Stimulated activated CD4-positive, alpha-beta T cell treated with anti-CD3 and anti-CD28 coated beads, TNF-alpha, amount 100 ng/mL, for 4 hours (primary cell): ENCODE measurements around the gene PRKD1.

Source experiments
- DNase-seq, 3 experiments: peaks; one replicate each; pipeline ENCODE4 v3.0.0-alpha.2; 2020; ENCODE audit warnings: low read depth in 3 of 3

Gene PRKD1

DNA sequence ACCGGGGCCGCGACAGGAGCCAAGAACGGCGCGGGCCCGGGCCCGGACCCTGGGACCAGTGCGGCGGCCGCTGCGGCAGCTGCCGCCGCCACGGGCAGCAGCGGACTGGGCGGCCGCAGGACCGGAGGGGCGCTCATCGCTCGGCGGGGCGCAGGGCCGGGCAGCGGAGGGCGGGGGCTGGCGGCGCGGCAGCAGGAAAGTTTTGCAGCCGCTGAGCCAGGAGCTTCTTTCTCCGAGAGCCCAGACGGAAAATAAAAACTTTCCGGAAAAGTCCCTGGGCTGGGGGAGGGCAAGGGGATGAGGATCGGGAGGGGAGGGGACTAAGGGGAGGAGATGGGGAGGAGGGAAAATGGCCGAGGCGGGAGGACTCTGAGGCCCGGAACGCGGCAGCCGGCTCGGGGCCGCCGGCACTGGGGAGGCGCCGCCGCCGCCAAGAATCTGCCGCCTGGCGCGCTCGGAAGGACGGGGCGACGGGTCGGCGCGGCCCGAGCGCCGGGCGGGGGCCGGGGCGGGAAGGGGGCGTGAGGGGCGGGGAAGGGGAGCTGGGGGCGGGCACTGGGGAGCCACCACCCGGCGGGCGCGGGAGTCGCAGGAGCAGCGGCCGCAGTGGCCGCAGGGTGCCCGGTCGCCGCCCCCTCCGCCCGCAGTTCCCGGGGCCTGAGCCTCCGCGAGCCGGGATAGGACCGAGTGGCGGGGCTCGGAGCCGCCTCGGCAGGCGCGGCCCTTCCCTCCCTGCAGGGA, at the start of gene PRKD1:
Gene PRKD1, minus strand, starts transcription at position 472 of the 741 bp plus-strand sequence.
- DNase-seq, result no peak

DNA sequence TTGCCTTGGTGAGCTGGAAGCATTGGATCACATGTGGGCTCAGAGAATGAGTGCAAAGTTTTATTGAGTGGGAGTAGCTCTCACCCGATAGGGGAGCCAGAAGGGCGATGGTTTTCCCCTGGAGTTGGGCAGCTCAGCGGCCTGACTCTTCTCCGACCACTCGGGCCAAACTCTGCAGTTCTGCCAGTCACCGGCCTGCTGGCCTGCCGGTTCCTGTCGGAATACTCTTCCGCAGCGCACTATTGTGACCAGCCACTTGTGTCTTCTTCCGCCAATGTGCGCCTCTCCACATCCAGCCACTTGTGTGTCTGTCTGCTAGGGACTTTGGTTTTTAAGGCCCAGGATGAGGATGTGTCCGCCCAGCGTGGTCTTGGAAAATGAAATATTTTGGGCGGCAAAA, 43.5 kb upstream of the PRKD1 start:
- DNase-seq, result no peak

GRCh38 chr14:29955087-29955486, 27.4 kb upstream of the PRKD1 start:
- no peak for DNase-seq

DNA sequence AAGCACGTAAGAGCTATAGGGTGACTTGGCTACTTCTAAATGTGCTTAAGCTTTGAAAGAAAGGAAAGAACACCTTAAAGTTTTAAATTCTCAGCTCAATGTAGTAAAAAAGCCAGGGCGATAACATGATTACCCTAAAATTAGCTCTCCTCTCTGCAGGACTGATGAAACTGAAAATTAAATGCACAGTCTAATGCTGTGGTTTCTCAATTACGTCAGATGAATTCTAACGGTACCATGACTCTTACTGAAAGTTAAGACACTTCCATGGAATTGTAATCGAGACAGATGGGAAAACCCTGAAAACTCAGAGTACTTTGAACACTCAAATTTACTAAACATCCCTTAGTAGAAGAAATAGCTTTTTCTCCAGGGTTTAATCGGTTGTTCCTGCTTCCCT, 25.9 kb upstream of the PRKD1 start:
- no peak for DNase-seq

- no peak for DNase-seq
Observed at GRCh38 chr14:29944091-29944490, 16.4 kb upstream of the PRKD1 start.

- no peak for DNase-seq
Observed at GRCh38 chr14:29941401-29941800, 13.8 kb upstream of the PRKD1 start.

DNA sequence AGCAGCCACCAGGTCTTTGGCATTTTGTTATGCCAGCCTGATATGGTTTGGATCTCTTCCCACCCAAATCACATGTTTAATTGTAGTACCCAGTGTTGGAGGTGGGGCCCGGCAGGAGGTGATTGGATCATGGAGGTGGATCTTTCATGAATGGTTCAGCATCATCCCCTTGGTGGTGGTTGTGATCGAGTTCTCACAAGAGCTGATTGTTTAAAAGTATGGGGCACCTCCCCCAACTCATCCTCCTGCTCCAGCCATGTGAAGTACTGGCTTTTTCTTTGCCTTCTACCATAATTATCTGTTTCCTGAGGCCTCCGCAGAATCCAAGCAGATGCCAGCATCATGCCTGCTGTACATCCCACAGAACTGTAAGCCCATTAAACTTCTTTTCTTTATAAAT, 12.8 kb upstream of the PRKD1 start:
- no peak for DNase-seq

DNA sequence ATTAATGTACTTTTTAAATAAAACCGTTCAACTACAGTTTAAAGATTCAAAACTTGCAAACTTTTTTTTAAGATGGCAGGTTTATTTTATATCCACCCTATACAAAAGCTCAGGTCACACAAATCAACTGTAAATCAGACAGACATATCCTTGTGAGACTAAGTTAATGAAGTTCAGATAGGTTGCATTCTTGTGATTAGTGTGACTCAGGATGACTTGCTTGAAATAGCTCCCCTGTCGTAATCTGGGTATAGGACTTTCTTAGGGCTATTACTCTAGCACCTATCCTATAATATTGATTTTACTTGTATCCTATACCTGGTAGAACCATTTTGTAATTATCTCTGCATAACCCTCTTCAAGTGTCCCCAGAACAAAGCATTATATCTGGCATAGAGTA, 9.5 kb upstream of the PRKD1 start:
- no peak for DNase-seq

DNA sequence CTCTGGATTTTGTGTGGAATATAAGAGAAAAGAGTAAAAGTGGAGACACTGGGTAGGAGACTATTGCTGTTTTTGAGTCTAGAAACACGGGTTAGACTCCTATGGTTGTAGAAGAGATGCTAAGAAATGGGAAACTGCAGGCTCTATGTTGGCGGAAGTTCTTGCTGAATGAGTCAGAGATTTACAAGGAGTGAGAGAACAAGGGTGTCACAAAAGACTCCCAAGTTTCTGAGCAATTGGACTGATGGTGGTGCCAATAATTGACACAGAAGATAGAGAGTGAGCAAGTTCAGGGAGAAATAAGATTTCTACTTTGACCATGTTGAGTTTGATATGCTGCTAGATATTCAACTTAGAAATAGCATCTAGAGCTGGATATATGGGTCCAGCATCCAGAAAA, 2.6 kb upstream of the PRKD1 start:
- no peak for DNase-seq

- no peak for DNase-seq
Observed at GRCh38 chr14:29928117-29928640, 532 bp upstream of the PRKD1 start.

GRCh38 chr14:29926701-29927375, 809 bp downstream of the PRKD1 start:
- DNase-seq, result no peak

DNA sequence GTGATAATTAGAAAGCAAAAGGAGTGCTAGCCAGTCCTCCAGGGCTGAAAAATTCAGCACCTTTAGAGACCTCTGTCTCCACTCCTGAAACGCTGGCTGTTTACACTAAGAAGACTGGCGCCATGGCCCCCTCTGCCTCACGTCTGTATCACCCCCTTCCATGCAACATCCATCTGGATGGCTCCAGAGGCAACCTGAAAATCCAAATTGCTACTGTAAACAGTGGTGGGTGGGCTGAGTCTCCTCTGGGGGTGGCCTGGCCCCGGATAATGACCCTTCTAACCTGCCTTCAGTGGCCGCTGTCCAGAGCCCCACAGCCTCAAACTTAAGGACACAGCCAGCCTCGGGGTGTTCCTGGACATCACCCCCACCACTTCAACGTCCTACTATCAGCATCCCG, 1.4 kb downstream of the PRKD1 start:
- no peak for DNase-seq

DNA sequence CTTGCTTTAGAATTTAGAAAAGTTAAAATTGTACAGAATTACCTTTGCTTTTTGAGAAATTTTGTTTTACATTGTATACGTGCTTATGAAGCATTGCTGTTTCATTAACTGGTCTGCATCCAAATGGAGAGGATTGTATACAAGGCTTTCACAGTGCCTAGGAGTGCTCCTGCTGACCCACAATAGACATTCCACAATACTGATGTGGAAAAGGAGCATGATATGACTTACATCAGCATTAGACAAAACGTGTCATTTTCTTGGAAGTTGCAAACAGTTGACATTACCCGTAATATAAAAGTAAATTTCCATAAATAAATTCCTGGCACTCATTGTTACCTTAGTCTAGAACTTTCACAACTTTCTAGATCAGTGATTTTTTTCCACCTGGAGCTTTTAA, 1.9 kb downstream of the PRKD1 start:
- no peak for DNase-seq

GRCh38 chr14:29925101-29925722, 2.4 kb downstream of the PRKD1 start:
- DNase-seq, result no peak

- DNase-seq, result no peak
Observed at GRCh38 chr14:29919845-29920244, 7.8 kb downstream of the PRKD1 start.

DNA sequence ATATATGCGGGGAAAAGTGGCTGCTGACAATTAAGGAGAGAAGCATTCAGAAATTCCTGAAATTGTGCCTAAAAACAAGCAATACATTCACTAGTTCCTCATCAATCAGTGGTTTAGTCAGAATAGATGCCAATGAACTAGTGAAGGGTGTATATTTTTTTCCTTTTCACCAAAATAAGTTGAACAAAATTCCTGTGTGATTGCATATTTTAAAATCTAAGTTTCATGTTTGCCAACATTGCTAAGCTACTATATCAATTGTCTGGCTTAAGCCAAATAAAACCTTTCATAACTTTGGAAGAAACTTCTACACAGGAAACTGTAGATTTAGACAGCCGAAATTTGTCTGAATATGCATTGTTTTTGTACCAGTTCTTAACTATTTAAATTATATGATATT, 8.7 kb downstream of the PRKD1 start:
- no peak for DNase-seq

DNA sequence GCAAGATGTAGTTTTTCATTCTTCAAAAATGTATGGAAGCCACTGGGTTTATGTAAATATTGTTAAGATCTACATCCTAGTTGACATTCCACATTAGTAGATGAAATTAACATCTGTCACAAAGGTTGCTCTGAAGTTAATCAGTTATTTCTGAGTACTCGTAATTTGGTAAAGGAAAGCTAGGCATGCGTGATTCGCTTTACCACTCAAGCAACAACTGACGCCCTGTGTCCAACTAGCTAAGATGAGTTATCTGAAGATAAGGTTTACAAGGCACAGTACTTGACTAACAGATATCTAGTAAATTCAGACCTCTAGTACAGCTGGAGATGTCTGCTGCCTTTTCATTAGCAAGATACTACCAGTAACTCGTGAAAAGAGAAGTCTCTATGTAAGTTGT, 14.1 kb downstream of the PRKD1 start:
- DNase-seq, result no peak

GRCh38 chr14:29911810-29912209, 15.8 kb downstream of the PRKD1 start:
- no peak for DNase-seq

DNA sequence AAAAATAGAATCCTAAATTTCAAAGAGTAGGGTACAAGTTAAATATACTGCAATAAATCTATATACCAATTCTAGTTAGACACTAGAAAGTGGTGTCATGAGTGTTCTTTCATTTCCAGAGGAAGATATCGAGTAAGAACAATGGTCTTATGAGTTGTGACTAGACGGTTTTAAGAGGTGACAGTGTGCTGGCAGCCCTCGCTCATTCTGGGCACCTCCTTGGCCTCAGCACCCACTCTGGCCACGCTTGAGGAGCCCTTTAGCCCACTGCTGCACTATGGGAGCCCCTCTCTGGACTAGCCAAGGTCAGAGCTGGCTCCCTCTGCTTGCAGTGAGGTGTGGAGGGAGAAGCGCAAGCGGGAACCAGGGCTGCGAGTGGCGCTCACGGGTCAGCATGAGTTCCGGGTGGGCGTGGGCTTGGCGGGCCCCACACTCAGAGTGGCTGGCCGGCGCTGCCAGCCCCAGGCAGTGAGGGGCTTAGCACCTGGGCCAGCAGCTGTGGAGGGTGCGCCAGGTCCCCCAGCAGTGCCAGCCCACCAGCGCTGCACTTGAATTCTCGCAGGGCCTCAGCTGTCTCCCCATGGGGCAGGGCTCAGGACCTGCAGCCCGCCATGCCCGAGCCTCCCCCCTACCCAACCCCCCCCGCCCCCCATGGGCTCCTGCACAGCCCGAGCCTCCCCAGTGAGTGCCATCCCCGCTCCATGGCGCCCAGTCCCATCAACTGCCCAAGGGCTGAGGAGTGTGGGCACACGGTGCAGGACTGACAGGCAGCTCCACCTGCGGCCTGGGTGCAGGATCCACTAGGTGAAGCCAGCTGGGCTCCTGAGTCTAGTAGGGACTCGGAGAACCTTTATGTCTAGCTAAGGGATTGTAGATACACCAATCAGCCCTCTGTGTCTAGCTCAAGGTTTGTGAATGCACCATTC, 18.7 kb downstream of the PRKD1 start:
- no peak for DNase-seq

GRCh38 chr14:29906256-29906870, 21.3 kb downstream of the PRKD1 start:
- no peak for DNase-seq

DNA sequence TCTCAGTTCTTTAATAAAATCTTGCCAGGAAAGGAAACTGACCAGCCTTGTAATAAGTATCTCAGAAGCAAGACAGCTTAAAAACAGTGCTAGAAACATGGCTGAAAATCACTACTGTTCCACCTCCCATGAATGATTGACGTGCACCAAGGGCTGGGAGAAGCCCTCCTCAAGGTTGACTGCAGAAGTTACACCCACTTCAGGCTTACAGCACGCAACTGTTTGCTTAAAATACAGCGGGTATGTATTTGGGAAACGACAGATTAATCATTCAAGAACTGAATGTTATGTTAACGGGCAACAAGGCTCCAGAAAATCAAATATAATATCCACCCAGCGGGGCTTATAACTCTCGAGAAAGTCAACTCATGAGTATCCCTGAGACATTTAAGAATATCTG, 22.1 kb downstream of the PRKD1 start:
- DNase-seq, result no peak
